KBM-7 (cell line): Measurements from ENCODE around the gene CATSPER2.
"Not testable (repeated sequence)": the region's sequence is repeated elsewhere in the genome, so short reads cannot be mapped to it uniquely, and the experiment has no call there.

Experiments
- DNase-seq: peaks from one replicate; pipeline ENCODE4 v3.0.0-alpha.2; 2015
- in situ Hi-C: fragments of 300-500 bp; cut with MboI; formaldehyde crosslinking; loops from 2 replicates; pipeline ENCODE4 v1.14.3; 2020; ENCODE audit warnings: low sequenced_read_pairs, low pct_unique_long_range_greater_than_20kb, mixed read lengths

Gene CATSPER2

DNA sequence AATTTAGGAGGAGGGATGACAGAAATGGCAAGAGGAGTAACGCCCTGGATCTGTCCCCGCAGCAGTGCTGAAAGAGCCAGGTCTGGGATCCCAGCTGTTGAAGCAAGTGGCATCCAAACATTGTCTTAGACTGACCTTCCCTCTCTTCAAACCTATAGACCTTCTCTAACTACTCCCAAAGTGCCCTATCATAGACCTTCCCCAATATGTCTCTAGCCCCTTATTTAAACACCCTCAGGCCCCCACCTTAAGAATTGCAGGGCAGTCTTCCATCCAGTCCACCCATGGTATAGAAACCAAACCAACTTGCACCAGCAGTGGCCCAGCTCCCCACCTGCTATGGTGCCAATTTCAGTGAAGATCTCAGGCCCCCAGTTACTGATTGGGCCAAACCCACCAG lies 48.4 kb downstream of the CATSPER2 start:
- DNase-seq, in situ Hi-C loops: not testable (repeated sequence)

DNA sequence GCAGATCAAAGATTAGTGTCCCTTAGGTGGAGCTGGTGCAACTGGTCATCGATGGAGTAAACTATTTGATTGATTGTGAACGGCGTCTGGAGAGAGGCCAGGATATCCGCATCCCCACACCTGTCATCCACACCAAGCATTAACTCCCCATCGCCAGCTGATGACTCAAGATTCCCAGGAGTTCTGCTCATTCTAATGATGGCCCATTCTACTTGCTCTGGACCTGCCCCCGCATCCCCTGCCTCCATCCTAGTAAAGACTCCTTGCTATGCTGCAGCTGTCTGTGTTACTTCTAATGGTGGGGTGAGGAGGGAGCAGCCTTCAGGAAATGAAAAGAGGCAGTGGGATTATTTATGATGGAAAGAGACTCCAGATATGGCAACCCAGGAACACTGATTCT lies 49.5 kb downstream of the CATSPER2 start:
- in situ Hi-C loops, DNase-seq: not testable (repeated sequence)

DNA sequence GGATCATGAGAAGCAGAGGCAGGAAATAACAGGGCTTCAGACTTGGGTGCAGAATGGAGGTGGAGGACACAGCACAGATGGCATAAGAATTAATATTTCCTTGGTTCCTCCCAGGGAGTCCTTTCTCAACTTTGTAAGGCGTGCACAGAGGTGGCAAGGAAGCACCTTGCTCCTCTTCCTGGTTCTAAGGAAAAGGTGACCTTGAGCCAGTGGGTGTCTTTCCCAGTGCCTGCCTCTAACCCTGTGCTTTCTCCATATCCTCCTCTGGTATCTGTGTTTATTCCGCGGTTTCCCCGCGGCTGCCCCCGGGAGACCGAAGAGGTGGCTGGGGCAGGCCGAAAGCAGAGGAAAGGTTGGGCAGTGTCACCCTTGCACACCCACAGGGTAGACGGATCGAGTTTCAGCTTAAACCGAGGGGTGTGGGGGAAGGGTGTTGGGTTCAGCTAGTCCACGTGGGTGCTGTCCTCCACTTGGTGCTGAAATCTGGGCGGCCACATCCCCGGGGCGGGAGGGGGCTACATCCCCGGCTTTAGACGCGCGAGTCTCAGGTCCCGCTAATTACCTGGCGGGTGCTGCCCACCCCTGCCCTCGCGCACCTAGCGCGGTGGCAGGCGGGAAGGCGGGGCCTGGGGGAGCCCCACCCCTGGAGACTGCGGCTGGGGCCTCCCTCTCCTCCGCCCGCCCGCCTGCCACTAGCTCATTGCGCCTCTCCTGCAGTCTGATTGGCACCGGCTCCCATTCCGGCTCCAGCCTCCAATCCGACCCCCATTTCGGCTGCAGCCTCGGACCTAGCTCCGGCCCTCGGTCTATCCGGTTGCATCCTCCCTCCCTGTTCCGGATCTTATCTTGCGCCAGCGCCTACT lies 55.1 kb downstream of the CATSPER2 start, which contains the start of gene CKMT1B:
TSS of gene CKMT1B (plus strand) at position 700 of the 863 bp plus-strand sequence. CDS start 192 bp downstream, outside the sequence.
- in situ Hi-C loops, DNase-seq: not testable (repeated sequence)

DNA sequence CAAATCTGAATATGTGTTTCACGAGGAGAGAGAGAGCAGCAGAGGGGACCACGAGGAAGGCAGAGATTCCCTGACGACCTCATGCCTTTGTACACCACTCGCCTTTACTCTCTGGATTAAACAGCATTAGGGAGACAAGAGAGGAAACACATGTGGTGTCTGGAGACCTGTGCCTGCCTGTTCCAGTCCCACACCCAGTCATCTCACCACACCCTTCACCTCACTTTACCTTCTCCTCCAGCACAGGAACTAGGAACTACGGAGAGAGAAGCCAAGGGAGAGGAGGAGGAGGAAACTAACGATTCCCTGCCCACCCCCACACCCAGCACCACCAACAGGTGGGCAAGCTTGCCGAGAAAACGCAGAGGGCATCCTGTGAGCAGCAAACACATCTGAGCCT lies 55.8 kb downstream of the CATSPER2 start:
- in situ Hi-C loops, DNase-seq: not testable (repeated sequence)

DNA sequence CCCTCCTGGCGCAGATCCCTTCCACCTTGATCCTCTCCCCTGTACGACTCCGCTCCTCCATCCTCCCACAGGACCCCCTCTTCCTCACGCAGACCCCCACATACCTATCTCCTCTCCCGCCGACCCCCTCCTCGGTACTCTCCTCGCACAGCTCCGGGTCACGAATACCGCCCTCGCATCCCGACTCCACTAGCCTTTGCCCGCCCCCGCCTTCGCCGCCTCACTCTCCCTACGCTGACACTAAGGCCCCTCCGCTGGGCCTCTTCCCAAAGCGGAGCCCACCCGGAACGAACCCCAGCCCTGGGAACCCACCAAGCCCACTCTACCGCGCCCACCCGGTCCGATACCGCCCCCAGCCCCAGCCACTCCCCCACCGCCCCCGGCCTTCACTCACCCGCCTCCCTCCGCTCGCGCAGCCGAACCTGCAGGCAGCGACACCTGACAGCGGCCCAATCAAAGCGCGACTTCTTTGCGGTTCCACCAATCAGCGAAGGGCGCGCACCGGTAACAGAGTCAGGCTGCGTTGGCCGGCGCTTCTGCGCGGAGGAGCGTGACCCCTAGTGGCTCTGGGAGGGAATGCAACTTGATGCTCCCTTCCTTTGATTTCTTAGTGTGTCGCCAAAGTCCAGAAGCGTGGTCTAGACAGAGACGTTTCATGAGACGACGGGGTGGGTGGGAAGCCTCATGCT lies 58.7 kb downstream of the CATSPER2 start, which contains the start of gene PPIP5K1:
TSS of gene PPIP5K1 (minus strand) at position 431 of the 689 bp plus-strand sequence. CDS start 5,704 bp downstream, outside the sequence.
- DNase-seq, in situ Hi-C loops: not testable (repeated sequence)
